ENCODE data around the gene BBS2.

The BBS2 gene

GRCh38 chr16:56477096-56477878 lies 42.5 kb downstream of the BBS2 start:
- peak; percentile 68 for DNase-seq (ENCODE audit: low spot score)

DNA sequence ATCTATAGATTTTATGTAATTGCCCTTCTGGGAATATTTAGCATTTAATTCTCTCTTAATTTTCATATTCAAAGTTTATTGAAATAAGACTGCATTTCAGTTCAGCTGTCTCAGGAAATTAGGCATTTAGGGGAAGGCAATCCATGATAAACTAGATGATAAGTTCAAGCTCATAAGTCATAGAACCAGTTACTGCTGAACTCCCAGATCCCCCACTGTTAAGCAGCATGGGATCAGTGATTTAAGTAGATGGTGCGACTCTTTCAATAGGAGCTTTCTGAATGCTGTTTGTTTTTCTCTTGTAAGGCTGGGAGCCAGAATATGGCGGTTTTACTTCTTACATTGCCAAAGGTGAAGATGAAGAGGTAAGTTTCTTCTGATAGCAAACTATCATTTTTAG lies 44.6 kb downstream of the BBS2 start:
- DNase-seq (ENCODE audit: low spot score): no peak

DNA sequence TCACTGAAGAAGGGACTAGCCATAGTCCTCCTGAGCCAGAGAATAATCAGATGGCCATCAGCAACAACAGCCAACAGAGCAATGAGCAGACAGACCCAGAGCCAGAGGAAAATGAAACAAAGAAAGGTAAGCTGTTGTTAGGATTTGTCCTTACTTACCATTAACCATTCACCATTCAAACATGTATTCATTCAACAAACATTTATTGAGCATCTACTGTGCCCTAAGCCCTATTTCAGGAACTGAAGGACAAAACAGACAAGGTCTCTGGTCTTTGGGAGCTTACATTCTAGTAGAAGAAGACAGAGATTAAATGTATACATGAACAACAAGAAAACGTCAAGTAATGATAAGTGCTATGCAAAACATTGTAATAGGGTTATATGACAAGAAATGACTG lies 49.2 kb downstream of the BBS2 start:
- DNase-seq (ENCODE audit: low spot score): no peak

- DNase-seq (ENCODE audit: low spot score): no peak
Observed at GRCh38 chr16:56470232-56470631, 49.6 kb downstream of the BBS2 start.

DNA sequence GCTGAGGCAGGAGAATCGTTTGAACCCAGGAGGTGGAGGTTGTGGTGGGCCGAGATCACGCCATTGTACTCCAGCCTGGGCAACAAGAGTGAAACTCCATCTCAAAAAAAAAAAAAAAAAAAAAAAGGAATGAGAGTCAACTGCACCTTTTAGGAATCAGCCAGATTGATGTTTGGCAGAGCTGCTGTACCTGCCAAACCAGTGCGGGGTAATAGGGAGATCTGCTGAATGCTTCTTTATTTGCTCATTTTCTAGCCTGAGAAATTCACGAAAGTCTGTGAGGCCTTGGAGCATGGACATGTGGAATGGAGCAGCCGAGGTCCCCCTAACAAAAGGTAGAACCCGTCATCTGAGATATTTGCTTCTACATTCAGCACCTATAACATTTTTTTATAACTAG lies 50.1 kb downstream of the BBS2 start:
- no peak for DNase-seq (ENCODE audit: low spot score)

GRCh38 chr16:56468800-56469199 lies 51.0 kb downstream of the BBS2 start:
- DNase-seq (ENCODE audit: low spot score): no peak

- DNase-seq (ENCODE audit: low spot score): no peak
Observed at GRCh38 chr16:56466344-56466743, 53.5 kb downstream of the BBS2 start.

DNA sequence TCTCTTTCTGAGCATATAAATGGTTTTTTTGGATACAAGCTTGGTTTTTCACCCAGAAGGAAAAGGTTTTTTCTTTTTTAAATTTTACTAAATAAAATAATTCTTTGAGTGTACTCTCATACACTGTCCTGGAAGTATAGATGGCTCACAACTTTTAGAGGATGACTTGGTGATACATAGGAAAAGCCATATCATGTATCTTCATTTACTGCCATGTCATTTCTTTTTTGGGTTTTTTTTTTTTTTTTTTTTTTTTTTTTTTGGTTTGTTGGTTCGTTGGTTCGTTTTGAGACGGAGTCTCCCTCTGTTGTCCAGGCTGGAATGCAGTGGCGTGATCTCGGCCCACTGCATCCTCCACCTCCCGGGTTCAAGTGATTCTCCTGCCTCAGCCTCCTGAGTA lies 56.7 kb downstream of the BBS2 start:
- DNase-seq (ENCODE audit: low spot score): no peak

DNA sequence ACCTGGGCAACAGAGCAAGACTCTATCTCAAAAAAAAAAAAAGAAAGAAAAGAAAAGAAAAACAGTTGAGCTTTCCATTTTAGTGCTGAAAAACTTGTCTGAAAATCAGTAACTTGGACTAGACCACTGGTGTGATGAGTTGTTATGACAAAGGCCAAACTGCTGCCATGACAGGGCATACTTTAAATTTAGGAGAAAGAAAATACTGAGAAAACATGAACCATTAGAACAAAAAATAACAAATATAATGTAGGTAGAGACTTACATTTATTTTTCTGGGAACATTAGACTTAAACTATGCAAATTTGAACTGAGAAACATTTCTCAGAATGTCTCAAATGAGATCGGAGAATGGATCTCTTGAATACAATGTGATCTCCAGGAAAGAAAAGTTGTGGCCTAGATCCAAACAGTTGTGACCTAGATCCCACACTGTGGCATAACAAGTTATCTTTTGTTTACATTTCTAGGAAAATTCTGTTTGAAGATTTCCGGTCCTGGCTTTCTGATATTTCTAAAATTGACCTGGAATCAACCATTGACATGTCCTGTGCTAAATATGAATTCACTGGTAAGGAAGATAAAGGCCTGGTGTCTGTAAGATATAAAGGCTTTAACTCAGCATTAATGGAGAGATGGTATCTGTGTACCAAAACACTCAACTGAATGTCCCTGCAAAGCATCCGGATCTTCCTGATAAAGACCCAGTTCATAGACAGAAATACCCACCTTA lies 57.6 kb downstream of the BBS2 start:
- DNase-seq (ENCODE audit: low spot score): no peak

DNA sequence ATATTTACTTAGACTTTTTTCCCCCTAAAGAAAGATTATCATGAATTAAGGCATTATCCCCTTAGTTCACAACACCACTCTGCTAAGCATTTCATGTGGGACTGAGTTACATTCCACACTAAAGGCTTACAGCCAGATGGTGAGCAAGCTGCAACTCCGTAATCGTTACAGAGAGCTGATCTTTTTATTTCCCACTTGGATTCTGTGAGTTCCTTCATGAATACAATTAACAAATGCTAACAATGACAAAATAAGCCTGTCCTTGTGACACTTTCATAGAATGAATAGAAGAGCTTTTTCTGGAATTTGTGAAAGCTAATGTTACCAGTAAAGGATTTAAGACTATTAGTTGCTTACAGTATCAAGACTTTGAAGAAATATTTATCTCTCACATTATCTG lies 59.7 kb downstream of the BBS2 start:
- no peak for DNase-seq (ENCODE audit: low spot score)

DNA sequence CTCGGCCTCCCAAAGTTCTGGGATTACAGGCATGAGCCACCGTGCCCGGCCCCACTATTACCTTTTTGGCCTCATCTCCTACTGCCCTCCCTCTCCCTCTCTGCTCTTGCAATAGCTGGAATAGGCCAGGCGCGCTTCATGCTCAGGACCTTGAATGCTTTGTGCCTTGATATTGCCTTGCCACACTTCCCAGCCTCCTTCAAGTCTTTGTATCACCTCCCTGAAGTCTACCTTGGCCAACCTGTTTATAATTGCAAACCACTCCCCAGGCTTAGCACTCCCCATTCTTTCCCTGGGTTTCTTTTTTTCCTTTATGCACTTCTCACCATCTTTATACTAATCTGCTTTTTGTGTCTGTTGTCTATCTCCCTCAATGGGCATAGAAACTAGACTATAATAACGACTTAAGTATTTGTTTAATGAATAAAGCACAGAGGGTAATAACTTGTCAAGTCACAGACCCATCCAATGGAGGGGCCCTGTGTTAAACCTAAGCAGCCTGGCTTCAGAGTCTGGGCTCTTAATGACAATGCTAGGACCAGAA lies 61.8 kb downstream of the BBS2 start:
- no peak for DNase-seq (ENCODE audit: low spot score)

GRCh38 chr16:56451753-56452689 lies 67.8 kb downstream of the BBS2 start:
- peak; percentile 14 for DNase-seq (ENCODE audit: low spot score)

- DNase-seq (ENCODE audit: low spot score): peak; percentile 96
Observed at GRCh38 chr16:56450986-56451752, 68.7 kb downstream of the BBS2 start, which contains the start of the genes NUDT21 and OGFOD1. Gene NUDT21 (minus strand): TSS chr16:56451332. CDS start chr16:56451202, 130 bp downstream. Gene OGFOD1 (plus strand): TSS chr16:56451554. CDS start chr16:56451613, 59 bp downstream.

DNA sequence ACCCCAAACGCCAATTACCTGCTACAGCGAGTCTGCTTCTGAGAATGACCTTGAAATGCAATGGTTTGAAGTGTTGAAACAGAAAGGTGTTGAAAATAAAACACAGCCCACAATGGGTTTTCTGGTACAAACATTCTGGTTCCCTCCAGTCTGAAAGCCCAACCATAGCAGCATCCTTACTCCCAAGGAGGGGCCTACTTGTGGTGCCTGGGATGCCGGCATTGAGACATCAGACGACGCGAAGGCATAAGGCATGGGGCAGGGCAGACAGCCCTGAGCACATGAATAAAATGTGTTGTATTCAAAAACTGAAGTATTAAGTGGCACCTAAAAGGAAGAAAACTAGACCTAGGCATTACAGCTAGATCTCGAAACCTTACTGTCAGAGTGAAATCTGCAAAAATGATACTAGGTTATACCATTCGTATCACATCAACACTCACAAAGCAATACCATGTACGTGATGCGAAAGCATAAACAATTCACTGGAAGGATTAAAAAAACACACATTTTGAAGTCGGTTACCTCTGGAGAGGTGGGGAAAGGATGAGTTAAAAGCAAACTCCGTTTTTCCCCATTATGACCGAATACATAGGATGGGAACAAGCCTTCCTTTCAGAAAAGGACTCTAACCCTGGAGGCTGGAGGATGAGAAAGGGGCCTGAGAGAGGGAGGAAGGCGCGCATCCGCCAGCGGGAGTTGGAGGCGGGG lies 69.4 kb downstream of the BBS2 start:
- no peak for DNase-seq (ENCODE audit: low spot score)

DNA sequence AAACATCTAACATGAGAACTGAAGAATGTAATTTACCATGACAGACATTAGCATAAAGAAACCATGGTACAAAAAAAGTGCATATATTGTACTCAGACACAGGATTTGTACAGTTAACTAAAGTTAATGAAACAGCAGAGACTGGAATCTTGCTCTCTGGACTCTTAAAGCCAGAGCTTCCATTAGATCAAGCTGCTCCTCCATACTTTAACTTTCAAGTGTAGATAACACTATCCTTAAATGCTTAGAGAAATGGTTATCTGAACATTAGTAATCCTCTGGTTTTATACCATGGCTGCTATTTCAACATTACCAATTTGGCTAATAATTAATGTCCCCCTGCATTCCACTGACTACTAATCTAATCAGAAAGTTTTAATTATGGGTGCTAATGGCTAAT lies 71.8 kb downstream of the BBS2 start:
- no peak for DNase-seq (ENCODE audit: low spot score)

DNA sequence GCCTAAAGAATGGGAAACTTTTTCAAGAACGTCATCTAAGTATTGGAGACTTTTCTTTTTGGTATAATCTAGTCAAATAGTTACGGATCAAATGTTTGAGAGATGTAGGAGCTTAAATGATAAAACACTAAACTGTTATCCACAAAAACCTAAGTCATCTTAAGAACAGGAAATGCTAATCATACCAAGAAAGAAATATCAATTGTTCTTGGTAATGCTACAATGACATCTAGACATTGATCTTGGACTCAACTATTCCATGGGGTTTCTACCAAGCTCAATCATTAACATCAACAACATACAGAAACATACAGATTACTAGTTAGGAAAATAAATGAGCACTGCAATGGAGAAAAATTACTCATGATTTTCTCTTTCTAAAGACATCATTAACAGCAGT lies 72.5 kb downstream of the BBS2 start:
- no peak for DNase-seq (ENCODE audit: low spot score)

DNA sequence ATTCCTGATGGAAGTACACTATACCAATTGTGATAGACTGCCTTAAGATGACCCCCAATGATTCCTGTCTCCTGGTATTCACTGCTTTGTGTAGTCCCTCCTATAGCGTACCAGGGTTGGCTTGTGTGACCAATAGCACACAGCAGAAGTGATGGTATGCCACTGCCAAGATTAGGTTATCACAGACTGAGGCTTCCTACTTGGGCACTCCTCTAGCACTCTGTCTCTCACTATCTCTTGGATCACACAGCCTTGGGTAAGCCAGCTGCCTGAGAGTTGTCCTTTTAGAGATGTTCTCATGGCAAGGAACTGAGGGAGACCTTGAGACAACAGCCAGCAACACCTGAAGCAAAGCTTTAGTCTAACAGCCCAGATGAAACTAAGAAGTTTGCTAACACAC lies 81.8 kb downstream of the BBS2 start:
- DNase-seq (ENCODE audit: low spot score): no peak

DNA sequence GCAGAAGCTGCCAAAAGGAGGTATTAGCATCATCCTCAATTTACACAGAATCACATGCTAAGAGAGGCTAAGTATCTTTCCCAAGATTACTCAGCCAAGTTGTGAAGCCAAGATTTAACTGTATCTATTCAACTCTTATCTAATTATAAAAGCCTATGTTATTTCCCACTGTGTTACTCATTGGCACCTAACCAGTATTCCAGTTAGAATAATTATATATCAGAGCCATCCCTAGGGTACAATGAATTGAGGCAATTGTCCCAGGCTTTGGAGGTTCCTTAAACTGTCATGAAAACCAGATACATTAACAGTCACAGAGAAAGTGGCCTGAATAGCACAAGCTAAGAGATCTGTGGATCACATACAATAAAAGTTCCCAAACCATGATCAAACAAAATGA lies 83.6 kb downstream of the BBS2 start:
- DNase-seq (ENCODE audit: low spot score): no peak
